Motor neuron (in vitro differentiated cells): ENCODE measurements around the gene XCR1. TPM values are rescaled to one million over a fixed set of nuclear protein-coding genes. Genes with fewer than 3 reads are reported as not detected.

Source experiments
- ATAC-seq, 8 experiments: fragments of 200-7000 bp; cut with Tn5 transposase; replicated peaks in 6 of 8; 2 replicates each; pipeline ENCODE4 v1.8.0; 2021; ENCODE audit warnings: mild to moderate bottlenecking in 8 of 8, moderate library complexity in 8 of 8
- H3K27ac ChIP-seq, 2 donors: fragments of 250-450 bp; sonication (Bioruptor Pico); 2 replicates each; pipeline ENCODE4 v1.9.0; 2021; ENCODE audit warnings: antibody characterized with exemption in 2 of 2, mild to moderate bottlenecking in 2 of 2, moderate library complexity in 1 of 2
- H3K4me1 ChIP-seq, 2 donors: fragments of 250-450 bp; sonication (Bioruptor Pico); replicated peaks in 1 of 2; 2 replicates each; pipeline ENCODE4 v1.6.1; 2021; ENCODE audit warnings: antibody characterized with exemption in 2 of 2, mild to moderate bottlenecking in 2 of 2, moderate library complexity in 1 of 2
- H3K4me3 ChIP-seq, 5 donors: fragments of 250-450 bp; sonication (Bioruptor Pico); 2 replicates each; pipeline ENCODE4 v1.9.0; 2021; ENCODE audit warnings: antibody characterized with exemption in 5 of 5, mild to moderate bottlenecking in 5 of 5, moderate library complexity in 4 of 5
- WGBS, 10 experiments: fragments of 450-650 bp; shearing (Covaris generic); methylation state at CpG; one replicate each; pipeline ENCODE4 v1.0.0; 2022; 5-methylcytosine and 5-hydroxymethylcytosine counted together
- in situ Hi-C, 9 experiments: fragments of 400-800 bp; cut with MboI; loops; one replicate each; pipeline ENCODE4 v1.15.0; 2021; ENCODE audit warnings: low sequenced_read_pairs in 9 of 9, low pct_unique_long_range_greater_than_20kb in 2 of 9; ENCODE audit not compliant: unreplicated experiment in 9 of 9
- total RNA-seq, 8 experiments: library from RNA; unstranded; fragments of 300-600 nt; gene quantifications; 2 replicates each; pipeline versions ENCODE4 v1.2.3 to v1.2.4, GENCODE V29; 2022

Gene XCR1, protein sequence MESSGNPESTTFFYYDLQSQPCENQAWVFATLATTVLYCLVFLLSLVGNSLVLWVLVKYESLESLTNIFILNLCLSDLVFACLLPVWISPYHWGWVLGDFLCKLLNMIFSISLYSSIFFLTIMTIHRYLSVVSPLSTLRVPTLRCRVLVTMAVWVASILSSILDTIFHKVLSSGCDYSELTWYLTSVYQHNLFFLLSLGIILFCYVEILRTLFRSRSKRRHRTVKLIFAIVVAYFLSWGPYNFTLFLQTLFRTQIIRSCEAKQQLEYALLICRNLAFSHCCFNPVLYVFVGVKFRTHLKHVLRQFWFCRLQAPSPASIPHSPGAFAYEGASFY
- under 1 TPM in 6 of 8 experiments, not detected in 2; 0.04 to 0.71 (median 0.18) TPM for total RNA-seq

DNA sequence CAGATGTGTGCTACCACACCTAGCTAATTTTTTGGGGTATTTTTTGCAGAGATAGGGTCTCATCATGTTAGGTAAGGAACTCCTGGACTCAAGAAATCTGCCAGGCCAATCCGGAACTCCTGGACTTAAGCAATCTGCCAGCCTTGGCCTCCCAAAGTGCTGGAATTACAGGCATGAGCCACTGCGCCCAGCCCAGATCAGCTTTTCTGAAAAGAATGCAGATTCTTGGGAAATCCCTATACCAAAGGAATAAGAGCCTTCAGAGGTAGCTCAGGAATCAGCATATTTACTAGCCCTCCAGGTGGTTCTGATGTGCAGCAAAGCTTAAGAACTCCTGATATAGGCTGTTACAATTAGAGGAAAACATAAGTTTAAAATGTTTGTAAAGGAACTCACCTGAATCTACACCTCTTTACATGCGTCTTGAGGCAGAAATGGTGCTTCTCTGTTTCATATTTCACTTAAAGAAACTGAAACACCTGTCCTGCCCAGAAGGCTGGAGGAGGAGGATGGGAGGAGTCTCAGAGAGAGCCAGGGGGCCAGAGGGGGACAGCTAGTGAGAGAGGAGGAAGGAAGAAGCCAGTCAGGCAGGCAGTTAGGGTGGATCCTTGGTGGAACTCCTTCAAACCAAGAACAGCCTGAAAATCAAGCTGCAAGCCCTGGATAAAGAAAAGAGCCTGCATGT, at the start of gene XCR1:
XCR1 (minus strand) TSS at position 463 of the 685 bp plus-strand sequence. CDS start 5,536 bp downstream, outside the sequence.
- in situ Hi-C loops, result no loop called here
- Histone ChIP-seq H3K27ac (no peak within 1 kb of the TSS), H3K4me1 (no peaks in the 10 kb centered on the region), H3K4me3 (no peak within 1 kb of the TSS)
- 75 to 100% (median 92%) methylated on average over 1 to 3 of the region's 3 CpGs; no CpG with 5 or more reads in 3 of the 10 experiments for WGBS, 10 experiments
- ATAC-seq, result no peak

DNA sequence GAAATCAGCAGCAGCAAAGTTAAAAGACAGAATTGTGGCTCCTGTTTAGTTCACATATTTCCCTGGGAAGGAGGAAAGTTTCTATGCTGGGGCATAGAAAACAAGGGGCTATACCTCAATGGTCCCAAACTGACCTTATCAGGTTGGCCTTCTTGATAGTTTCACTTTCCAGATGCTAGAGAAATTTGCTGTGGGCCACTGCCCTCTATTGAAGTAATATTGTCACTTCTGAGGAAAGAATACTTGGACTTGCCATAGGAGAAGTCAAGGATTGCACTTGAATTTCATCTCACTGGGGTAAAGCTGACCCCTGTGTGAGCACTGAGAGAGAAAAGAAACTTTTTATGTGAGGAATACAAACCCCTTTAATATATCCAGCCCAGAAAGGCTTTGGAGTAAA, 49.3 kb upstream of the XCR1 start:
- ATAC-seq, result peak in 1 of 8 experiments; percentile 27
- in situ Hi-C loops, result loop anchor here in 4 of 9 experiments (5.0 to 25.0 kb wide), 8 partner anchors 132 to 1039 kb away; partner anchors contain the start of genes CXCR6 (in 3 of the 4), CCR5 (in 2 of the 4), CCR2 (in 1 of the 4) and CLEC3B (in 1 of the 4)
- Histone ChIP-seq H3K4me1 (no peaks in the 10 kb centered on the region), H3K27ac (no peak overlapping the region), H3K4me3 (no peak overlapping the region)

DNA sequence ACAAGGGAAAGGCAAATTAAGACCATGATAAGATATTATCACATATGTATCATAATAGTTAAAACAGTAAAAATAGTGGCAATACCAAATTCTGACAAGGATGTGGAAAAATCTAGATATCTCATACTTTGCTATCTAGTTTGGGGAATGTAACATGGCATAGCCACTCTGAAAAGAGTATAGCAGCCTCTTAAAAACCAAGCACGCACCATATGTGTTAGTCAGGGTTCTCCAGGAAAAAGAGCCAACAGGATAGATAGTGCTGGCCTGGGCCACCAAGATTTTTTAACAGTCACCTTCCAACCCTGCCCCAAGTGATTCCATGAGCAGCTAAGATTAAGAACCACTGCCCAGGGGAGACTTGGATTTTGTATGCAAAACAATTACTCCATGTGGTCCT, 48.5 kb upstream of the XCR1 start:
- ATAC-seq, result no peak
- 90 to 100% (median 100%) methylated on average over 1 of the region's 1 CpG; no CpG with 5 or more reads in 7 of the 10 experiments for WGBS, 10 experiments
- H3K4me1 ChIP-seq, result no peaks in the 10 kb centered on the region
- no peak overlapping the region for H3K27ac ChIP-seq
- in situ Hi-C loops, result loop anchor here in 4 of 9 experiments (5.0 to 25.0 kb wide), 8 partner anchors 131 to 1039 kb away; partner anchors contain the start of genes CXCR6 (in 3 of the 4), CCR5 (in 2 of the 4), CCR2 (in 1 of the 4) and CLEC3B (in 1 of the 4)
- no peak overlapping the region for H3K4me3 ChIP-seq

DNA sequence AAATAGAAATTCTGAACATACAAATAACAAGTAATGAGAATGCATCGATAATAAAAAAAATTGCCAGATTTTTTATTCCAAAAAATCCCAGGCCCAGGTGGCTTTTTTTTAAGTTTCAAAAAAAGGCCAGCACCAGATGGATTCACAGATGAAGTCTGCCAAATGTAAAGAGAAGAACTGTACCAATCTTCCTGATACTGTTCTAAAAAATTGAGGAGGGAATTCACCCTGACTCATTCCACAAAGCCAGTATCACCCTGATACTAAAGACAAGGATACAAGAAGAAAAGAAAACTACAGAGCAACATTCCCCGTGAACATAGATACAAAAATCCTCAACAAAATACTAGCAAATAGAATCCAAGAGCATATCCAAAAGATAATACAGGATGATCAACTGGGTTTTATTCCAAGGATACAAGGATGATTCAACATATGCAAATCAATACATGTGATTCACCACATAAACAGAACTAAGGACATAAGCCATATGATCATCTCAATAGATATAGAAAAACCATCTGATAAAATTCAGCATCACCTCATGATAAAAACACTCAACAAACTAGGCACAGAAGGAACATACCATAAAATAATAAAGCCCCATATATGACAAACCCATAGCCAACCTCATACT, 44.1 kb upstream of the XCR1 start:
- Histone ChIP-seq H3K27ac (no peak overlapping the region), H3K4me3 (no peak overlapping the region), H3K4me1 (no peaks in the 10 kb centered on the region)
- in situ Hi-C loops, result loop anchor here in 3 of 9 experiments (10.0 kb wide), 3 partner anchors 127 to 303 kb away; partner anchors contain the start of genes CCR5 (in 1 of the 3) and CXCR6 (in 1 of the 3)
- WGBS, 10 experiments, result 39 to 100% (median 85%) methylated on average over 1 to 2 of the region's 2 CpGs
- ATAC-seq, result peak in 2 of 8 experiments; percentile 34 to 72

DNA sequence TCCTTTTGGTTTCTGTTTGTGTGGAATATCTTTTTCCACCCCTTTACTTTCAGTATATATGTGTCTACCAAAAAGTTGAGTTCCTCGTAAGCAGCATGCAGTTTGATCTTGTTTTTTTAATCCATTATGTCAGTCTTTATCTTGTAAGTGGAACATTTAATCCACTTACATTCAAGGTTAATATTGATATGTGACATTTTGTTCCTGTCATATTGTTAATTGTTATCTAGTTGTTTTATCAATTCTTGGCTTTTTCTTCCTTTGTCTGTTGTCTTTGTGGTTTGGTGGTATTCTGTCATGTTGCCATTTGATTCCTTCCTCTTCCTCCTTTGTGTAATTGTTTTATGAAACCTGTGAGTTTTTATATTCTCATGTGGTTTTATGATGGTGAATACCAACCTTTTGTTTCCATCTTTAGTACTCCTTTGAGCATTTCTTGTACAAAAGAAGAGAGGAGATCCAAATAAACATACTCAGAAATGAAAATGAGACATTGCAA, 43.4 kb upstream of the XCR1 start:
- H3K4me3 ChIP-seq, result no peak overlapping the region
- in situ Hi-C loops, result loop anchor here in 3 of 9 experiments (10.0 kb wide), 3 partner anchors 126 to 304 kb away; partner anchors contain the start of genes CCR5 (in 1 of the 3) and CXCR6 (in 1 of the 3)
- 27 to 100% (median 88%) methylated on average over 1 of the region's 1 CpG; no CpG with 5 or more reads in 1 of the 10 experiments for WGBS, 10 experiments
- ATAC-seq, result no peak
- no peaks in the 10 kb centered on the region for H3K4me1 ChIP-seq
- H3K27ac ChIP-seq, result no peak overlapping the region

DNA sequence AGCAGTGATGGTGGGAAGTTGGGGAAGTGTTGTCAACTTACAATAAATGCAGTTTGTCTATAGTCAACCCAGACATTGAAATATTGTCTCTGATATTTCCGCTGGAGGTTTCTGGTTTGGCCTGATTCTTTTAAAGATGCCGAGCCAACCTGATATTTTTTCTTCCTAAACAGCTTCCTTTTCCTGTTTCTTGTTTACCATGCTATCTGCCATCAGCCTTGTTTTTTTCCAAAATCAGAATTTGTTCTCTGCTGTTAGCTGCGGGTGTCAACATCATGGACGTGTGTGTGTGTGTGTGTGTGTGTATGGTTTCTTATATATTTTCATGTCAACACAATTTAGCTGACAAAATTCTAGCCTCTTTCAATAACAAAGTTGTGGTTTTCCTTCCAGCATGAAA, 41.2 kb upstream of the XCR1 start:
- in situ Hi-C loops, result no loop called here

DNA sequence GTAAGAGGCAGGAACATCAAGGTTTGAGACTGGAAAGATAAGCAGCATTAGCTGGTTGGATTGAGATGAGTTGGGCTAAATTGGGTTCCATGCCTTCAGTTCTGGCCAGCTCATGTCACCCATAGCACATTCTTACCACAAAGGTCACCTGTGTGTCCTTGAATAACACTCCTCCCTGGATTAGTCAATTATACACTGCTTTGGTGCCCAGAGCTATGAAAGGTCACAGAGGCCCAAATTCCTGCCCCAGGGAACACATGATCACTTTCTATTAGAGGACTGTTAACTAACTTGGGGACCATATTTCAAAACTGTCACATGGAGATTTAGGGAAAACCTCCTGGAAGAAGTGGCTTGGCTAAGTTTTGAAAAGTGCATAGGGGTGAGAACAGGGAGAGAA, 40.1 kb upstream of the XCR1 start:
- Histone ChIP-seq H3K27ac (no peak overlapping the region), H3K4me1 (no peaks in the 10 kb centered on the region), H3K4me3 (no peak overlapping the region)
- in situ Hi-C loops, result no loop called here
- ATAC-seq, result no peak

More for the DNA sequence above, 41.2 kb upstream of the XCR1 start:
- no peaks in the 10 kb centered on the region for H3K4me1 ChIP-seq
- no peak for ATAC-seq
- H3K4me3 ChIP-seq, result no peak overlapping the region
- 36 to 92% (median 71%) methylated on average over 2 to 4 of the region's 4 CpGs; no CpG with 5 or more reads in 1 of the 10 experiments for WGBS, 10 experiments
- H3K27ac ChIP-seq, result no peak overlapping the region

DNA sequence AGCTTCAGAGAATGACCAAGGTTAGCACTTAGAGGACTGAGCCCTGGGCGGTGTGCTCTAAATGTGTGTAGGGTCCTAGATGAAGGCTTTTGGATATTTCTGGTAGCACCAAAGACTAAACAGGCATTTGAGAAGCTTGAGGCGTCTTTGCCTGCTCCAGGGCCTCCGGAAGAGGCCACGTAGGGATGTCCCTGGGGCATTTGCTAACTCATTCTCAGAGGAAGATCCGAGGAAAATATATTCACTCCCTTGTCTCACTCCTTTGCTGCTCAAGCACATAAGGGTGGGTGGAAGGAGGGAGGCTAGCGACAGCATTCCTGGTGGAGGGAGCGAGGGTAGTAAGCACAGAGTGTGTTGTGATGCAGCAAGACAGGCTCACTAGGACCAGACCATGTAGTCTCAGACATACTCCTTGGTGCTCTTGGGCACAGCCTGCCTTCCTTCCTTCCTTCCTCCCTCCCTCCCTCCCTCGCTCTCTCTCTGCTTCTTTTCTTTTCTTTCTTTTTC, 38.5 kb upstream of the XCR1 start:
- in situ Hi-C loops, result no loop called here
- ATAC-seq, result peak in 3 of 8 experiments; percentile 41 to 57 (median 56)
- Histone ChIP-seq H3K27ac (no peak overlapping the region), H3K4me3 (no peak overlapping the region), H3K4me1 (no peaks in the 10 kb centered on the region)
- 40 to 100% (median 74%) methylated on average over 1 to 4 of the region's 8 CpGs; no CpG with 5 or more reads in 2 of the 10 experiments for WGBS, 10 experiments

DNA sequence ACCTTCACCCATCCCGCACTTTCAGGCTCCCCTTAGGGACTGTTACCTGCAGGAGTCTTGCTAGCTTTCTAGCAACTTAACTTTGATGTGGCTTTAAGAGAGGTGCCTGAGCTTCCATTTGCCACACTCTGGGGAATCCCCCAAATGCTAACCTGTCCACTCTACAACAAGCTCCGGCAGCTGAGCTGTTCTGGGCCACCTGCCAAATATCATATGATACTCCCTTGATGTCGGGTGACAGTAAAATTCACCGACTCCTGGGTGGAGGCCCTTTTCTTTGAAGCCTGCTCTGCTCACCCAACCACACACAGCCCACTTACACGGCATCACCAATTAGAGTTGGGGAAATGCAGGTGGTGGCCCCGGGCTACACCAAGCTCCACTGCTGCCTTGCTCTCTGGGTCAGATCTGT, 38.0 kb upstream of the XCR1 start:
- WGBS, 10 experiments, result 0 to 80% (median 8%) methylated on average over 1 to 4 of the region's 6 CpGs; no CpG with 5 or more reads in 1 of the 10 experiments
- in situ Hi-C loops, result no loop called here
- H3K27ac ChIP-seq, result no peak overlapping the region
- no peaks in the 10 kb centered on the region for H3K4me1 ChIP-seq
- peak in 3 of 8 experiments; percentile 87 to 94 (median 88) for ATAC-seq
- no peak overlapping the region for H3K4me3 ChIP-seq

DNA sequence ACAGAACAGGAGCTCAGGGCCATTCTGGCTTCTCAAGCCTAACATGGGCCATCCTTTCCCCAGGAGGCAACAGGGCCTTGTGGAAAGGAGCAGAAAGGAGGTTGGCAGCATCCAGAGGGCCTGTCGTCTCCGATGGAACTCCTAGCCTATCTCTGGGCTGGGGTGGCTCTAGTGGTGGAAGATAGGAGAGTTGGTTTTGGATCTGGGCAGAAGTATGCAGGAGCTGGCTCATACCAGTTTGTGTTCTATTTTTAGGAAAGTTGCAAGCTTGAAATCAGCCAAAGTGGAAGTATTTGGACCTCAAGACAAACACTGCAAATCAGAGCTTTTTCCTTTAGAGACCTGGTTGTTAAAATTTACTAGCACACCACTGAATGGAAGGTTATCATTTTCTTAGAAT, 35.4 kb upstream of the XCR1 start:
- in situ Hi-C loops, result no loop called here
- no peak for ATAC-seq

DNA sequence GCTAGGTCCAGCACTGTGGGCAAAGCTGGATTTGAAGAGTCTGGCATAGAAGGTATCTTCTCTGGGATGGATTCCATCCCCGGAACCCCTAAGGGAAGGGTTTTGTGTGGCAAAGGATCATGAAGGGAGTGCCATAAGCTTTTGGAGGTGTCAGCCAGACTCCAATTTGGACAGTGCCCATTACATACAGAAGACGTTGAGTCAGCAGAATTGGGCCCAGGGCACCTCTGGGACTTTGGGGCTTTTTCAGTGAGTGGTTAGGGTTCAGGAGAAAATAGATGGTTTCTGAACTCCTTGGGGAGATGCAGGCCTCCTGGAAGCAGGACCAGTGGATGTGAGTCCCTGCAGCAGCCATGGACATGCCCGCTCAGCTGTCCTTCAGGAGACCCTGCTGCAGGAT, 34.6 kb upstream of the XCR1 start:
- H3K4me3 ChIP-seq, result no peak overlapping the region
- H3K27ac ChIP-seq, result no peak overlapping the region
- no peak for ATAC-seq
- no peaks in the 10 kb centered on the region for H3K4me1 ChIP-seq
- WGBS, 10 experiments, result 62 to 100% (median 90%) methylated on average over 1 to 2 of the region's 3 CpGs; no CpG with 5 or more reads in 6 of the 10 experiments
- in situ Hi-C loops, result no loop called here

More for the DNA sequence above, 35.4 kb upstream of the XCR1 start:
- Histone ChIP-seq H3K27ac (no peak overlapping the region), H3K4me3 (no peak overlapping the region), H3K4me1 (no peaks in the 10 kb centered on the region)
- WGBS, 10 experiments, result 0 to 100% (median 60%) methylated on average over 2 of the region's 2 CpGs; no CpG with 5 or more reads in 4 of the 10 experiments

DNA sequence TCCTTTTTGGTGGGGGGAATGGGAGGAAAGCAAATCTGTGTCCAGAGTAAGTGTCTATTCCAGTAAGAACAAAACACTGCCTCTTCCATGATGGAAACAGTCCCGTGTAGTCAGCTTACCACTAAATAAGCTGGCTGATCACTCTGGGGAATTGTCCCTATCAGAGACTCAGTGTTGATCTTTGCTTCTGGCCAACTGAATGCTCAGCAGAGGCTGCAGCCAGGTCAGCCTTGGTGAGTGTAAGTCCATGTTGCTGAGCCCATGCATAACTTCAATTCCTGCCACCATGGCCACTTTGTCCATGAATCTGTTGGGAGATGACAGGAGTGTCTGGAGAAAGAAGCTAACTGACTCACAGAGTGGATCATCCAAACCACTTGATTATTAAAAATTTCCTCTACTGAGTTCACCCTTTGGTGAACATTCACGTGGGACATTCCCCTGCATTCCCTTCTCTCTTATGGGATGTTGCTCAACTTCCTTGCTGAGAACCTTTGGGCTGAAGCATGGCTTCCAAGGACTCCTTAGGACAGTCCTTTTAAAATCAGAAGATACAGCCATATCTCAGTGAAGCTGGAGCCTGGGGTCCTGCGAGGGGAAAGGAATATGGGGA, 33.9 kb upstream of the XCR1 start:
- Histone ChIP-seq H3K4me1 (no peaks in the 10 kb centered on the region), H3K27ac (no peak overlapping the region), H3K4me3 (no peak overlapping the region)
- WGBS, 10 experiments, result 0 to 88% (median 68%) methylated on average over 1 to 3 of the region's 3 CpGs; no CpG with 5 or more reads in 2 of the 10 experiments
- in situ Hi-C loops, result no loop called here
- no peak for ATAC-seq
